Liver (tissue), 3 donors: ENCODE results near the gene AKTIP.

Source experiments
- EGR1 ChIP-seq, 2 donors: IDR thresholded peaks; 2 replicates each; pipeline ENCODE4 v1.6.1; 2016 to 2018; ENCODE audit warnings: antibody characterized with exemption in 2 of 2, low read depth in 2 of 2
- RAD21 ChIP-seq, 2 donors: IDR thresholded peaks; 2 replicates each; pipeline ENCODE4 v1.6.1; 2016; ENCODE audit warnings: antibody characterized with exemption in 2 of 2, mild to moderate bottlenecking in 2 of 2
- RXRA ChIP-seq, 2 donors: IDR thresholded peaks; 2 replicates each; pipeline ENCODE4 v1.6.1; 2017 to 2018; ENCODE audit warnings: antibody characterized with exemption in 2 of 2, mild to moderate bottlenecking in 1 of 2
- TAF1 ChIP-seq: conservative IDR thresholded peaks from 2 replicates; pipeline ENCODE4 v1.6.1; 2016; ENCODE audit warnings: antibody characterized with exemption, mild to moderate bottlenecking
- YY1 ChIP-seq: IDR thresholded peaks from 2 replicates; pipeline ENCODE4 v1.6.1; 2016; ENCODE audit warnings: antibody characterized with exemption, mild to moderate bottlenecking
- TF ChIP-seq, protein P1 (sequence below): fragments of 150-350 bp; IDR thresholded peaks from 2 replicates; pipeline ENCODE4 v1.5.1; 2017; ENCODE audit warnings: improper control_type of control experiment, low read depth, low read length; ENCODE audit not compliant: missing input control
- TF ChIP-seq, protein P2 (sequence below): IDR thresholded peaks from 2 replicates; pipeline ENCODE4 v1.6.1; 2016; ENCODE audit warnings: antibody characterized with exemption
- TF ChIP-seq, protein P3 (sequence below): IDR thresholded peaks from 2 replicates; pipeline ENCODE4 v1.6.1; 2016; ENCODE audit warnings: antibody characterized with exemption
- TF ChIP-seq, protein P4 (sequence below): IDR thresholded peaks from 2 replicates; pipeline ENCODE4 v1.6.1; 2016; ENCODE audit warnings: antibody characterized with exemption
- donor health status: healthy.
- donor health status: healthy.

DNA sequence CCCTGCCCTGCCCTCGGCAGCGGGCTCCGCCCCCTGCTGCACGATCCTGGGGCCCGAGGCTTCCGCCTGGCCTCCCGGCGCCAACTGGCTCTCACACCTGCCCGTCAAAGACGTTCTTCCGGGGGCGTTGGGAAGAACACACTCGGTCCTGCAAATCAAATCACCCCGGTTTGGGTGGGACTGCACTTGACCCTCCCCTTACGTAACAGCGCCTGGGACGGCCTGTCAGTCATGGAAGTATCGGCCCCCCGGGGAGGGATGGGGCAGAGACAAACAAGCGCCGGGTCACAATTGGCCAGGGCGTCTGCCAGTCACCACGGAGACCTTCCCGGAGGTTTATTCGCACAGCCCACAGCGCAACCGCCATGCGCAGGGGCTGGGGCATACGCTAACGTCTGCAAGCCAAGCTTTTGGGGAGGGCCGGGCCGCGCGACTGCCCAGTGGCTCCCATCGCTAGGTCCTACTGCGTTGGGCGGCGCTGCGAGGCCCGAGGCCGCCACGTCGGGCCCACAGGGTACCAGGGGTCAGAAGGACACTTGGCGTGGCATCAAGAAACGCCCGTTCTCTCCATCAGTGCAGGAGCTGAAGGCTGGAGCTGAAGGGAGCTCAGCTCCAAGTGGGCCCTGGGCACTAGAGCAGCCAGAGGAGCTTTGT, 388 bp upstream of the AKTIP start:
- TF ChIP-seq EGR1 (IDR thresholded peaks at IDR 0.05; ENCODE audit: low read depth in 2 of 2) (peak; percentile 58 to 79), YY1 (peak; percentile 90), TAF1 (no peak), RAD21 (IDR thresholded peaks at IDR 0.05) (peak in 1 of 2 donors; percentile 29), RXRA (IDR thresholded peaks at IDR 0.05) (peak; percentile 65 to 74)
- TF ChIP-seq, protein P1, sequence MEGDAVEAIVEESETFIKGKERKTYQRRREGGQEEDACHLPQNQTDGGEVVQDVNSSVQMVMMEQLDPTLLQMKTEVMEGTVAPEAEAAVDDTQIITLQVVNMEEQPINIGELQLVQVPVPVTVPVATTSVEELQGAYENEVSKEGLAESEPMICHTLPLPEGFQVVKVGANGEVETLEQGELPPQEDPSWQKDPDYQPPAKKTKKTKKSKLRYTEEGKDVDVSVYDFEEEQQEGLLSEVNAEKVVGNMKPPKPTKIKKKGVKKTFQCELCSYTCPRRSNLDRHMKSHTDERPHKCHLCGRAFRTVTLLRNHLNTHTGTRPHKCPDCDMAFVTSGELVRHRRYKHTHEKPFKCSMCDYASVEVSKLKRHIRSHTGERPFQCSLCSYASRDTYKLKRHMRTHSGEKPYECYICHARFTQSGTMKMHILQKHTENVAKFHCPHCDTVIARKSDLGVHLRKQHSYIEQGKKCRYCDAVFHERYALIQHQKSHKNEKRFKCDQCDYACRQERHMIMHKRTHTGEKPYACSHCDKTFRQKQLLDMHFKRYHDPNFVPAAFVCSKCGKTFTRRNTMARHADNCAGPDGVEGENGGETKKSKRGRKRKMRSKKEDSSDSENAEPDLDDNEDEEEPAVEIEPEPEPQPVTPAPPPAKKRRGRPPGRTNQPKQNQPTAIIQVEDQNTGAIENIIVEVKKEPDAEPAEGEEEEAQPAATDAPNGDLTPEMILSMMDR, result no peak
- TF ChIP-seq, protein P2, sequence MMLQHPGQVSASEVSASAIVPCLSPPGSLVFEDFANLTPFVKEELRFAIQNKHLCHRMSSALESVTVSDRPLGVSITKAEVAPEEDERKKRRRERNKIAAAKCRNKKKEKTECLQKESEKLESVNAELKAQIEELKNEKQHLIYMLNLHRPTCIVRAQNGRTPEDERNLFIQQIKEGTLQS, result no peak
- TF ChIP-seq, protein P3, sequence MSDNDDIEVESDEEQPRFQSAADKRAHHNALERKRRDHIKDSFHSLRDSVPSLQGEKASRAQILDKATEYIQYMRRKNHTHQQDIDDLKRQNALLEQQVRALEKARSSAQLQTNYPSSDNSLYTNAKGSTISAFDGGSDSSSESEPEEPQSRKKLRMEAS, result peak; percentile 75
- TF ChIP-seq, protein P4, sequence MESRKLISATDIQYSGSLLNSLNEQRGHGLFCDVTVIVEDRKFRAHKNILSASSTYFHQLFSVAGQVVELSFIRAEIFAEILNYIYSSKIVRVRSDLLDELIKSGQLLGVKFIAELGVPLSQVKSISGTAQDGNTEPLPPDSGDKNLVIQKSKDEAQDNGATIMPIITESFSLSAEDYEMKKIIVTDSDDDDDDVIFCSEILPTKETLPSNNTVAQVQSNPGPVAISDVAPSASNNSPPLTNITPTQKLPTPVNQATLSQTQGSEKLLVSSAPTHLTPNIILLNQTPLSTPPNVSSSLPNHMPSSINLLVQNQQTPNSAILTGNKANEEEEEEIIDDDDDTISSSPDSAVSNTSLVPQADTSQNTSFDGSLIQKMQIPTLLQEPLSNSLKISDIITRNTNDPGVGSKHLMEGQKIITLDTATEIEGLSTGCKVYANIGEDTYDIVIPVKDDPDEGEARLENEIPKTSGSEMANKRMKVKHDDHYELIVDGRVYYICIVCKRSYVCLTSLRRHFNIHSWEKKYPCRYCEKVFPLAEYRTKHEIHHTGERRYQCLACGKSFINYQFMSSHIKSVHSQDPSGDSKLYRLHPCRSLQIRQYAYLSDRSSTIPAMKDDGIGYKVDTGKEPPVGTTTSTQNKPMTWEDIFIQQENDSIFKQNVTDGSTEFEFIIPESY, result peak; percentile 87
